GM23338 (cell line): ENCODE results near the gene KRTAP5-4.

Experiments
- CREB1 ChIP-seq: fragments of 250-450 bp; sonication (Bioruptor Pico); IDR thresholded peaks from 2 replicates; pipeline ENCODE4 v1.5.0; 2020; ENCODE audit warnings: low read depth, mild to moderate bottlenecking, moderate library complexity
- CTCF ChIP-seq, 2 experiments: fragments of 200-600 bp in 1 of 2; sonication (generic) in 1 of 2; conservative IDR thresholded peaks; 2 replicates each; pipeline versions ENCODE4 v1.5.1 to v1.6.1; 2016 to 2017; ENCODE audit warnings: antibody characterized with exemption in 2 of 2, low read depth in 2 of 2, mild to moderate bottlenecking in 2 of 2, moderate library complexity in 1 of 2
- EZH2 ChIP-seq: fragments of 200-600 bp; sonication (generic); IDR thresholded peaks from one replicate; pipeline ENCODE4 v1.8.0; 2017; ENCODE audit warnings: antibody characterized with exemption, mild to moderate bottlenecking, low read depth; ENCODE audit not compliant: unreplicated experiment
- EZH2phosphoT487 ChIP-seq: fragments of 200-600 bp; sonication (generic); IDR thresholded peaks from one replicate; pipeline ENCODE4 v1.8.1; 2018; ENCODE audit warnings: antibody characterized with exemption; ENCODE audit not compliant: unreplicated experiment
- NANOG ChIP-seq: IDR thresholded peaks from 2 replicates; pipeline ENCODE4 v1.6.1; 2016; ENCODE audit warnings: antibody characterized with exemption, borderline replicate concordance
- POLR2AphosphoS5 ChIP-seq: IDR thresholded peaks from 2 replicates; pipeline ENCODE4 v1.6.1; 2016; ENCODE audit warnings: antibody characterized with exemption, low read depth
- ZNF114 ChIP-seq: fragments of 250-450 bp; sonication (Bioruptor Pico); IDR thresholded peaks from 2 replicates; pipeline ENCODE4 v1.5.0; 2020; ENCODE audit warnings: mild to moderate bottlenecking, moderate library complexity
- ZNF462 ChIP-seq: fragments of 250-450 bp; sonication (Bioruptor Pico); IDR thresholded peaks from 2 replicates; pipeline ENCODE4 v1.5.0; 2020; ENCODE audit warnings: mild to moderate bottlenecking, moderate library complexity

- TF ChIP-seq CTCF (conservative IDR thresholded peaks at IDR 0.05; ENCODE audit: low read depth in 2 of 2) (no peak), EZH2 (no peak), EZH2phosphoT487 (no peak), NANOG (no peak), CREB1 (CRISPR knock-in tag) (no peak), POLR2AphosphoS5 (no peak), ZNF114 (CRISPR knock-in tag) (no peak), ZNF462 (no peak)
Observed at GRCh38 chr11:1571760-1572196, 50.2 kb downstream of the KRTAP5-4 start.
